Ammon's horn (tissue), 1 donor: Measurements from ENCODE around the gene MCM8.

Source experiments
- DNase-seq: peaks from one replicate; pipeline ENCODE4 v3.0.0-alpha.2; 2016; ENCODE audit warnings: low spot score

The MCM8 gene

DNA sequence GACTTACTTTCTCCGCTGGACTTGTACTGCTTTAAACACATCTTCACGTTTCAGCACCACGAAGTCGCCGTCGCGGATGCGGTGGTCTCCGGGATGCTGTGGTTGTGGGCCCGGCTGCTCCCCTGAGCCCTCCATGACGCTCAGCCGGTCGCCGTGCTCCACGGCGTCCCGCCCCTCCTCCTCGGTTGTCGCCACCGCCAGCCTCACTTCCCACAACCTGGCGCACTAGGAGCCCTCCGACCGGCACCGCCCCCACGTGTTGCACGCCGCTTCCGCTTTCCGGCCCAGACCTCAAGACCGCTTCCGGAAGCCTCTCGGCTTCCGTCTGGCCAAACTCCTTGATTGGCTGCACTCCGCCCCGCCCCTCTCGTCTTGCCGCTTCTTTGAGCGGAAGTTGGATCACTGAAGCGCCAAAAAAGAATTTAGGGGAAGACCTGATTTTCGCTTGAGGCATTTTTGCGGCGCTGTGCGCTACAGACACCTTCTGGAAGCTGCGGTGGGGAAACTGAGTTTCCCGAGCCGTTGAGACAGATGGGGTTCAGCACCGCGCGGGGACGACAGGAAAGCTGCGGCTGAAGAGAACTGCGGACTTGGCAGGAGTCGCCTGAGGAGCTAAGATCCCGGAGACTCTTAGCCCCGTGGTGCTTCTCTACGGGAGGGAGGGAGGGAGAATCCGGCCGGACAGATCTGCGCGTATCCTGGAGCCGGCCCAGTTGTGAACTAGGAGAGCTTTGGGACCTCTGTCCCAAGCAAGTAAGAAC is at the start of gene MCM8, which contains the start of gene TRMT6:
Gene MCM8, plus strand, starts transcription at position 382 of the 761 bp plus-strand sequence. CDS start 1,364 bp downstream, outside the sequence.
Gene TRMT6, minus strand, starts transcription at position 263 of the 761 bp plus-strand sequence. Its CDS starts 128 bp downstream, at position 135.
- DNase-seq = peak; percentile 96

DNA sequence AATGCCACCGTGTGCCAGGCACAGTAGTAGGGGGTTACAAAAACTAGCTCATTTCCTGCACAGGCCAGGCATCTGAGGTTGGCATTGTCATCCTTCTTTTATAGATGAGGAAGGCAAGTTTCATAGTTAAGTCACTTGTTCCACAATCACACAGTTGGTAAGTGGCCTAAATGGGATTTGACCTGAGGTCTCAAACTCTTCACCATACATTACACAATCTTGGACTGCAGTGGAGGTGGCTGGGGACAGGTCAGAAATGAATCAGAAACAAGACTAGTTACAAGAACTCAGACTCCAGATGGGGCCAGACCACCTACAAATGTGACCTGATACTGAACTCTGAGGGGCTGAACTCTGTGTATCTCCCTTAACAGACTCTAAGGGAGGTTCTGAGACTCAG is 49.5 kb upstream of the MCM8 start:
- no peak for DNase-seq

DNA sequence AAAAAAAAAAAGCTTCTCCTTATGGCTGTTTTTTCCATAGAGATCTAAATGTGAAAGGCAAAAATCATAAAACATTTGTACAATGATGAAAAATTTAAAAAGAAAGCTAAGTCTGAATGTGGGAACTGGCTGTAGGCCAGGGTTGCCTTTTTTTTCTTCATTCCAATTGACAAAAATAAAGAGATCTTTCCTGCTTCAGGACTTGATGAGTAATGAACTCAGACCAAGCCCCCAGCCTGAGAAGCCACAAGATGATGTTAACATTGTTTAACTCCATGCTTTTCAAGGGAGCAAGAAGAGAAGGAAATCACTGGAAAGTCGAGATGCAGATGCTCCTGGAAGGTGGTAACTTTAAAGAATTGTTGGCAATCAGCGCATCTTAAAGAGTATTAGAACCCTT is 41.5 kb upstream of the MCM8 start:
- no peak for DNase-seq

DNA sequence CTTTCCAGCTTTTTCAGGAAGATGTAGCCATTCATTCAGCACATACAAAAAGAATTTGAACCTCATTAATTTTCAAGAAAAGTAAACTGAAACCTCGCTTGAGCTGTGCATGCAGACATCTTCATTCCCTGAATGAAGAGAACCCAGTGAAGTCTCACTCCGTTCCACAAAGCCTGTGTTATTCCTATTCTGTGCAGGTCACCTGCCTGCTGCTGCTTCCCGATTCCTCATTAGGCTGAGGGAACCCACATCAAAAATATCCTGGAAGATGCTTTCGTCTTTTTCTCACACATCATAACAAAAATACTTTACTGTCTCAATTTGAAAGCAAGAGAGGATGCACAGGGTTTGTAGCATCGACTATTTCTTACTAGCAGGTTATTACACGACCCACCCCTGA is 40.3 kb upstream of the MCM8 start:
- DNase-seq = no peak

DNA sequence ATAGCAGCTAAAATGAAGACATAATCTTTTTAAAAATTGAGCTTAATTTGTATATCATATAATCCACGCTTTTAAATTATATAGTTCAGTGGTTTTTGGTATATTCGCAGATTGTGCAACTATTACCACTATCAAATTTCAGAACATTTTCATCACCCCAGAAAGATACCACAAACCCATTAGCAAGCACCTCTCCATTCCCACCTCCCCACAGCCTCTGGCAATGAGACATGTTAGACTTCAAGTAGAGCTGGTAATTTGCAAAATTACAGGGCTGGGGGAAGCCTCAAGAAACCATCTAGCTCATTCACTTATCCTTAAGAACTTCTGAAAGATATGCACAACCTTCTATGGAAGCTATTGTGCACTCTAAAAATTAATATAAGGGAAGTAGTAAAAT is 37.3 kb upstream of the MCM8 start:
- no peak for DNase-seq

DNA sequence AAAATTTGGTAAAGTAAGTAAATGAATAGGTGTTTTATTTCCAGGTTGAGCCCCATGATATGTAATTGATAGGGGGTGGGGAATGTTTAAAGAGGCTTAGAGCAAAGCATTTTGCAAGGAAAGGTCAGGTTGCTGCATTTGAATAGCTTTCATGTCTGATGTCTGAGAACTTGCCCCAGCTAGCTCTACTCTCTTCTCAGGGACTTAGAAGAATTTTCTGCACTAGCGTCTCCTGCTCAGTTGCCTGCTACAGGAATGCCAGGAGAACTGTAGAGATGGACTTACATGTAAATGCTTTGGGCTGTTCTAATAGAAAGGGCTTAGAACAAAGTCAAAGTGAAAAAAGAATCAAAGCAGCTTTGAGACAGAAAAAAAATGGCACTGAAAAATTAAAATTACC is 35.6 kb upstream of the MCM8 start:
- DNase-seq = no peak

DNA sequence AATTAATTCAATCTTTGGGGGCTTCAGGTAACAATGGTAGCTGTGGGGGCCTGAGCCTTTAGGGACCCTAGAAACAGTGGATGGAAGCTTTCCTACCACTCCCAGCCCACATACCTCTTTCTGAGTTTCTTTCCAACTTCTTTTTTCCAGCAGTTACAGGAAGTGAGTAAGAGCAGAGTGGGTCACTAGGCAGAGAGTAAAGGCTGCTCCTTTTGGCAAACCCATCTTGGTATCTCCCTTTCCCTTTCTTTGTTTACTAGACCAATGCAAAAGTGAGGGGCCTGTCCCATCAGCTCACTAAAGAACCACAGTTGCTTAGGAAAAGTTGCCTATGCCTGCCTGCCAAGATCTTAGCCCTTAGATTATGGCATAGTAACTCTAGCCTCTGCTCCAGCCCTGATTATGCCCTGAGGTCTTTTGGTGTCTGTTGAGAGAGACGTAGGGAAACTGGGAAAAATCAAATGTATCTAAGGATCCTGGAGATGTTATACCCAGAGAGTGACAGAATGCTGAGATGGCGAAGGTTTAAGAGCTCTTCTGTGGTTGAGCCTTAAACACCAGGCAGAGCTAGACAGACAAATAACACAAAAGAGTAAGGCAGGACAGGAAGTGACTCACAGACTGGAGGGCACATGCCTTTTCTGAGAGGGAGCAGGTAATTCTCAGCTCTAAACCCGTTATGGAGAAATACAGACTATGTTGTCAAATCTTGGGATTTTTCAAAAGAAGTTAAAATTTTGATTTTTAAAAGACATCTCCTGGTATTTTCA is 31.4 kb upstream of the MCM8 start:
- DNase-seq = no peak

DNA sequence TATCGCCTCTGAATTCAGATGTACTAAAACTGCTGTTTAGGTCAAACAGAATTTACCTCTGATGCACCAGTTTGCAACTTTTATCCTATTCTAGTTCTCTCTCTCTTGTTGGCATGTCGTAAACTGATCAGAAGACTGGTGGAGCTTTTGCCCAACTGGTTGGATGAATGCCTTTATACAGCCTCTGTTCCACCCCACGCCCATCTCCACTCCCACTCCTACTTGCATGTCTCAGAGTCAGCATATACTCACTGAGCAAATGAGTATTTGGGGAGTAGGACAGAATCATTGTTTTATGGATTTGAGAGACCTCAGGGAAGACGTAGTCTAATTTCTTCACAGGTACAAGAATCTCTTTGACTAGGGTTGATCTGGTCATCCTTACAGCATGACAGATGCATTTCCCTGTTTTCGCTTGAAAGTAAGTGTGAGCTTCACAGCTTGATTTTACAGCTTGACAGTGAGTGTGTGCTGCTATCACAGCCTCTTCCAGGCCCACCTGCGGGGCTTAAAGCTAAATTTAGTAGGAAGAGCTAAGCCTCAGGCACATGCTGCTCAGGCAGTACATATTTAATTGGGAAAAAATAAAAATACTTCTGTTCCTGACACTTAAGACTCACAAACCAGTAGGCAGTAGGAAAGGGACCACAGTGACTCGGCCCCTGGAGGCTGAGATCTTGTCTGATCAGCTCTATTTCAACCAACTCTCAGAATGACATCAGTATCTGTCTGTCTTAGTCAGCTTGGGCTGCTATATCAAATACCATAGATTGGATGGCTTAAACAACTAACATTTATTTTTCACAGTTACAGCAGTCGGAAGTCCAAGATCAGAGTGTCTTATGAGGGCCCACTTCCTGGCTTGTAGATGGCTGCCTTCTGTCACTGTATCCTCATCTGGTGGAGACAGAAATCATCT is 30.6 kb upstream of the MCM8 start:
- DNase-seq = peak; percentile 28

DNA sequence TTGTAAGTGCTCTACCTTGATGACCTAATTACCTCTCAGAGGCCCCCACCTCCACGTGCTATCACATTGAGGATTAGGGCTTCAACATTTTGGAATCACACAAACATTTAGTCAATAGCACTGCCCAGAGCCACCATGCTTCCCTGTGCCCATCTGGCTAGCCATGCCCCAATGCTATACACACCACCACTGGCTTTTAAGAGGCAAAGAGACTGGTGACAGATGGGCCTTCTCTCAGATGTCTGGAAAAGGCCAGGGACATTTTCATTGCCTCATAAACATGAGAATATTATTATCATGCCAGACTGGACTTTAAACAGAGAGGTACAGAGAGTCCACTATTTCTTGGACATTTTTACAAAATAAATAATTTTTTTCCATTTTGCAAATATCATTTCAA is 29.9 kb upstream of the MCM8 start:
- DNase-seq = no peak

DNA sequence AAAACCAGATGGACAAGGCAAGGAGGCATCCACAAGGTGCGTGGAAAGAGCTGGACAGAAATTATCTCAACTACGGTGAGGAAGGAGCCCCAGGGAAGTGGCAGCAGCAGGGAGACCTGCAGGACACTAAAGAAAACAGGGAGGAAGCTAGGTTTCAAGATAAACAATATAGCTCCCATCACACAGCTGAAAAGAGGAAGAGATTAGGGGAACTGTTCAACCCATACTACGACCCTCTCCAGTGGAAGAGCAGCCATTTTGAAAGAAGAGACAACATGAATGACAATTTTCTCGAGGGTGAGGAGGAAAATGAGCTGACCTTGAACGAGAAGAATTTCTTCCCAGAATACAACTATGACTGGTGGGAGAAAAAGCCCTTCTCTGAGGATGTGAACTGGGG is 27.0 kb upstream of the MCM8 start:
- DNase-seq = no peak

DNA sequence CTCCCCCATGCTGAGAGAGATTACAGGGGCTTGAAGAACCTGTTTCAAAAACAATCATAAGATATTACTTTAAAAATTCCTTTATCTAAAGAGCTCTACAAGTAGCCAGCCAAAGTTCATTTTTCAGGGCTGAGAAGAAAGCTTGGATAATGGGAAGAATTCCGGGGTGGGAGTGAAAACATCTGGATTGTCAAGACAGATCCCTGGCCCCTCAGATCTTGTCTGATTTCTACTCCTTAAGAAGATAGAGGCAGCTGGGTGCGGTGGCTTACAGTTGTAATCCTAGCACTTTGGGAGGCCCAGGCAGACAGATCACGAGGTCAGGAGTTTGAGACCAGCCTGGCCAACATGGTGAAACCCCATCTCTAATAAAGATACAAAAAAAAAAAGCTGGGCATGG is 24.9 kb upstream of the MCM8 start:
- no peak for DNase-seq

DNA sequence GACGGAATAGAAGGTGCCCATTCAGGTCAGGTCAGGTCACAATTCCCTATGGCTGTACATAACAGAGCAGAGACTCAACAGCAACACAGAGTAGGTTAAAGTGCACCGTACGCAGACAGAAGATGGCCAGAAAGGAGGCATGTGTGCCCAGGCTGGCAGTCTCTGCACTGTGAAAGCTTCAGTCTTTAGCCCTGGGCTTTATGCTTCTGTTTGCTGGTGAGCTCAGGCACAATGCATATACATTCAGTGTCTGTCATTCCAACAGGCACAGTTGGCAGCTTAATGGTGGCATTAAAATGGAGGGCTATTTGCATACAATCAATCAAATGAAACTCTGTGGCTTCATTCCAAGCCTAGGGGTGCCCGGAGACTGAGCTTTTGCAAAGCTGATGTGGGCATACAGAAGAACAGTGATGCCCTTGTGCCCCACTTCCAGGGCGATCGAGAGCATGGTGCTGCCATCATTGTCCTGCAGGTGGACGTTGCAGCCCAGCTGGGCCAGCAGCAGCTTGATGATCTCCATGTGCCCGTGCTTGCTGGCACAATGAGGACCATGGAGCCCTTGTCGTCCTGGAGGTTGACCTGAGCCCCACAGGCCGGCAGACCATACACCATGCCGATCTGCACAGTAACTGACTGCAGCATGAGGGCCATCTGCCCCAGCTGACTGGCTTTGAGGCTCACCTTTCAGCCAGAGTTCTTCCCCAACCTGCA is 22.5 kb upstream of the MCM8 start:
- no peak for DNase-seq

DNA sequence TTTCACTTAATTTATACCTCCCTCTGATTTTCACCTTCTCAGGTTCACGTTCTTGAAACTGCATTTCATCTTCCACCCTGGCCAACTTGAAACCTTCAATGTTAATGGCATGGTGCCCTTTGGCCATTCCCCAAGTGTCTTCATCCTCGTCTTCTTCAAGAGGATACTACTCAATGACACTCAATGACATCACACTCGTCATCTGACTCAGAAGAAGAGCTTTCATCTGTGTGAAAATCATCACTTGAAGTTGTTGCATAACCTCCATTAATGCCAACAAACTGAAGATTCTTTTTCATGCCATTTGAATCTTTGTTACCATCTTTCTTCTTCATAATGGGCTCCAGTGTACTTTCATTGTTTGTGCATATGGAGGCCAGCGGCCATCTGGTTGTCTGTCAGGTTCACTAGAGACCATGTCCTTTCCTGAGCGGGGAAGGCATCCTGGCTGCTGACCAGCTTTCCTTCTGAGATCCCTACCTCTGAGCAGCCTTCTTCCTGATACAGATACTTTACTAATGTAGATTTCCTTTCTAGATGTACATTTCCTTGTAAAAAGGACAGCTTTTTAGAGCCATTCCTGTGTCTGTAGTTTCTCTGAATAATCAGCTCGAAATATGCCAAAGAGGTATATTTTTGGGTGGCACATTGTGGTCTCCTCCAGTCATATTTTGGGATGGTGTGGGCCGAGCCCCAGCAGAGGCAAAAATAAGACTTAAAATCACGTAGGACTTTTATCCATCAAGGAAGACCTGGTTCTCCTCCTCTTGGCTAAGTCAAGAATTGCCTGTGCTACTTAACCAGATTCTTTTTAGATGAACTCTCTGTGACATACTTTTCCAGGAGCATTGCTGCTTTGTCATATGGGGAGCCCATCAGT is 21.4 kb upstream of the MCM8 start:
- DNase-seq = no peak

DNA sequence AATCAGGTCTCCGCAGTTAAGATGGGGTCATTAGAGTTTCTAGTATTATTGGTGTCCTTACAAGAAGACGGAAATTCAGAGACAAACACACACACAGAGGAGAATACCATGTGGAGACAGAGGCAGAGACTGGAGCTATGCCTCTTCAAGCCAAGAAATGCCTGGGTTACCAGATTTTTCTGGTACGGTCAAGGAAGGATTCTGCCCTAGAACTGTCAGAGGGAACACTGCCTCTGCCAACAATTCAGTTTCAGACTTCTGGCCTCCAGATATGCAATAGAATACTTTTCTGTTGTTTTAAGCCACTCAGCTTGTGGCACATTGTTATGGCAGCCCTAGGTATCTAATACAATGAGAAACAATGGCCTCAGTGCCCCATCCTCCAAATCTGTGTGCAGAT is 19.0 kb upstream of the MCM8 start:
- DNase-seq = no peak

DNA sequence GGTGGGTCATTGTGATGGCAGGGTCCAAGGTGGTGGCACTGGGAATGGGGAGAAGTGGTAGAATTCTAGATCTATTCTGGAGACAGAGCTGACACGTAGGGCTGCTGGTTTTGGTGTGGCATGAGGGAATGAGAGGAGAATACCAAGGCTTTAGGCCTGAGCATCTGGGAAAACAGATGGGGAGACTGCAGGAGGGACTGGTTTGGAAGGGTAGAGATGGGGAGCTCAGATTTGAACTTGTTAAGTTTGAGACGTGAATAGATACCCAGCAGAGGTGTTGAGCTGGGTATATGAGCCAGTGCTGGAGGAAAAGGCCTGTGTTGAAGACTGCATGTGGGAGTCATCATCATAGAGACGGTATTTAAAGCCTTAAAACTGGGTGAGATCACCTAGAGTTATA is 17.7 kb upstream of the MCM8 start:
- no peak for DNase-seq

DNA sequence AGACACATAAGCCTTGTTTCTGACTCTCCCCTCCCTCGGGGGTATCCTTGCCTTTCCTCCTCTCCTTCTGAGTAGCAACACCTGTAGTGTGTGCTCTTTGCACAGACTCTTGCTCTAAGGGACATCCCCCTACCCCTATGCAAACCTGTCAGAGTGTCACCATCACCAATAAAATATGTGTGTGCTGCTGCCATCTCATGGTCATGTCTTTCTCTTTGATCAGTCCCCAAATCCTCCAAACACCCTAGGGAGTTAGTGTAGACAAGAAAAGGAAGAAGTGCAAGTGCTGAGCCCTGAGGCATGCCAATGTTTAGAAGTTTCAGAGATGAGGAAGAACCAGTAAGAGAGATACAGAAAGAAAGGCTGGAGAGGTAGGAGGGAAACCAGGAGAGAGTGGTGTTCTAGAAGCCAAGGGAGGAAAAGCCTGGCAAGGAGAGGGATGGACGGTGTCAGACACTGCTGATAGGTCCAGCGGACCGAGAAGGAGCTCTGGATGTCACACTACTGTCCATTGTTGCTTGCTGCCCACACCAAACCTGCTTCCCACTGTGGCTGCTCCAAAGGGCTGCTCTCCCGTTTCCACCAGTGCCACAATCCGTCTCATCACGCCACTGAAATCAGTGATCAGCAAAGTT is 16.5 kb upstream of the MCM8 start:
- peak; percentile 52 for DNase-seq

DNA sequence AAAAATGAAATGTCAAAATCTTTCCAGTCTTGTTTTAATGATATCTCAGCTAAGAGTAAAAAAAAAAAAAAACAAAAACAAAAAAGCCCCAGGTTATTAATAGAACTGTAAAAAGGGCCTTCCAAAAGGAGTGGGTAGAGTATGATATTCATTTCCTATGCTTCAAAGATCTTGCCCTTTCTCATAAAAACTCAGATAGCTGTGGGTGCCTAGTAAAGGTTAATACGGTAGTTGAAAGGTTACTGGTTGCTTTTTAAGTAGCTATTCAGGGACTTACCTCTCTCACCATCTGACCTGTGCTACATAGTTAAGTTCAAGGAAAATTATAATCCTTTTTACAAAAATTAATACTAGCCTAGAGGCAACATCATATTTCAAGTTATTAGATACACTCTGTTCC is 15.1 kb upstream of the MCM8 start:
- no peak for DNase-seq

DNA sequence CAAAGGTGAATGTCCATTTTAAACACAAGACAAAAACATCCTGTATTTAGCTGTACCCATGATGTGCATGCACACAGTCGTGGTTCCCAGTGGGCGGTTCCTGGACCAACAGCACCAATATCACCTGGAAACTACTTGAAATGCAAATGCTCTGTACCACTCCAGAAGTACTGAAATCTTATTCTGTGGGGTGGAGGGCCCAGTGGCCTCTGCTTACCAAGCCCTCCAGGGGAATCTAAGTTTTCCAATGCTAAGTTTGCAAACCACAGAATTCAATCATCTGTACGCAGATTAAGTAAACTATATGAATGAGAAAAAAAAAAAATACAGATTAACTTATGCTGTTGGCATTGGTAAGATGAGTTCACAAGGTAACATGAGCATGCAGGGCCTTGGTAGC is 14.2 kb upstream of the MCM8 start:
- no peak for DNase-seq

DNA sequence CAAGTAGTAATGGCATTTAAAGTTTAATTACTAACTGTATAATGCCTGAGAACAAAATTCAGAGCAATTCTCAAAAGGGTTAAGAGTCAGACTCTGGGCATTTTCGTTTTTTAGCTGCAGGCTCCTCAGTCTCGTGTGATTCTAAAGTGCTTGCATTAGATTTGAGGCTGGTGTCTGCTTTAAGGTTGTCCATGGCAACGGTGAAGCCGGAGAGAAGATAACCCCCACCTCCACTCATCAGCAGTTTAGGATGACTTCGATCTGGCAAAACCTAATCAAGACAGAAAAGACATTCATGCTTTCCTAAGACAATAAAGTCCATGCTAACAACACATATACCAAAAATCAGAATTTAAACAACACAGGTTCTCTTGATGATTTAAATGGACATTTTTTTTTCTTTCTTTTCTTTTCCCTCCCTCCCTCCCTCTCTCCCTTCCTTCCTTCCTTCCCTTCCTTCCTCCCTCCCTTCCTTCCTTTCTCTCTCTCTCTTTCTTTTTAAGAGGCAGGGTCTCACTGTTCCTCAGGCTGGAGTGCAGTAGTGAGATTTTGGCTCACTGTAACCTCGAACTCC is 11.9 kb upstream of the MCM8 start:
- DNase-seq = no peak

DNA sequence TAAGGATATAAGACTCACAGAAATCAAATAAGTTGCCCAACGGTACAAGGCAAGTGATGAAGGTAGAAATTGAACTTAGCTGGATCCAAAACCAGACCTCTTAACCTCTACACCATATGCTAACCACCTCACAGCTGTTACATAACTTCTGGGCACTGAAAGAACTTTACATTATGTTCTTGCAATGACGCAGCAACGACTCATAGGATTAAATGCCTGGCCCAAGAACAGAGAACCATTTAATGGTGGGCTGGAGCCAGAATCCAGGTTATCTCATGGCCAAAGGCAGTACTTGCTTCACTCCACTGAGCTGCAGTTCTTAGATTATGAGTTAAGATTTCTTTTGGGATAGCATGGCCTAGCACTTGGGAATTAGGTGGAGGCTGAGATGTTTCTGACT is 4.5 kb upstream of the MCM8 start:
- DNase-seq = no peak
